Stimulated activated naive B cell treated with anti-CD40 and anti-IgM and Interleukin-4, amounts not matched to agents 10 μg/mL and 1 μg/mL and 100 μg/mL, for 72 hours (primary cell): ENCODE measurements around the gene SPRY4.

Experiments used
- ATAC-seq, 2 donors: fragments of 150-1000 bp; cut with Tn5 transposase; replicated peaks; 2 replicates each; pipeline ENCODE4 v1.10.0; 2021; ENCODE audit warnings: moderate library complexity in 1 of 2
- DNase-seq: peaks from one replicate; pipeline ENCODE4 v3.0.0; 2021
- H3K27ac Mint-ChIP-seq: one replicate; pipeline ENCODE4 v1.8.0; 2022; ENCODE audit warnings: mild to moderate bottlenecking, mixed read lengths
- H3K27me3 Mint-ChIP-seq, 2 donors: one replicate each; pipeline ENCODE4 v1.8.0; 2022; ENCODE audit warnings: mixed read lengths in 2 of 2
- H3K36me3 Mint-ChIP-seq, 2 donors: one replicate each; pipeline ENCODE4 v1.8.0; 2022; ENCODE audit warnings: mixed read lengths in 2 of 2, mild to moderate bottlenecking in 1 of 2
- H3K4me1 Mint-ChIP-seq, 2 donors: one replicate each; pipeline ENCODE4 v1.8.0; 2022; ENCODE audit warnings: mixed read lengths in 2 of 2, mild to moderate bottlenecking in 1 of 2
- H3K4me3 Mint-ChIP-seq, 2 donors: one replicate each; pipeline ENCODE4 v1.8.0; 2022; ENCODE audit warnings: mild to moderate bottlenecking in 2 of 2, mixed read lengths in 2 of 2, moderate library complexity in 1 of 2
- H3K9me3 Mint-ChIP-seq, 2 donors: one replicate each; pipeline ENCODE4 v1.8.0; 2022; ENCODE audit warnings: mixed read lengths in 2 of 2, mild to moderate bottlenecking in 1 of 2

The SPRY4 gene

GRCh38 chr5:142315096-142315900, 9.5 kb downstream of the SPRY4 start:
- H3K27ac Mint-ChIP-seq, result no peak overlapping the region

GRCh38 chr5:142314606-142315005, 10.2 kb downstream of the SPRY4 start:
- Mint-ChIP-seq H3K27ac (no peak overlapping the region), H3K36me3 (peaks cover 0 to 2% of the 10 kb centered on the region in 2 donors), H3K4me1 (peaks cover 23 to 50% of the 10 kb centered on the region in 2 donors), H3K4me3 (no peak overlapping the region), H3K27me3 (peaks cover 14 to 34% of the 10 kb centered on the region in 2 donors), H3K9me3 (no peaks in the 10 kb centered on the region)
- DNase-seq, result no peak
- no peak for ATAC-seq

More at GRCh38 chr5:142315096-142315900, 9.5 kb downstream of the SPRY4 start:
- ATAC-seq (no peak), DNase-seq (no peak)
- Mint-ChIP-seq H3K36me3 (peaks cover 0 to 2% of the 10 kb centered on the region in 2 donors), H3K4me1 (peaks cover 24 to 53% of the 10 kb centered on the region in 2 donors), H3K4me3 (no peak overlapping the region), H3K9me3 (no peaks in the 10 kb centered on the region), H3K27me3 (peaks cover 16 to 38% of the 10 kb centered on the region in 2 donors)

- H3K27me3 Mint-ChIP-seq, result peaks cover 13 to 29% of the 10 kb centered on the region in 2 donors
- H3K27ac Mint-ChIP-seq, result no peak overlapping the region
- DNase-seq (no peak), ATAC-seq (no peak)
- H3K9me3 Mint-ChIP-seq, result no peaks in the 10 kb centered on the region
- peaks cover 20 to 46% of the 10 kb centered on the region in 2 donors for H3K4me1 Mint-ChIP-seq
- H3K36me3 Mint-ChIP-seq, result peaks cover 0 to 2% of the 10 kb centered on the region in 2 donors
- H3K4me3 Mint-ChIP-seq, result peak overlapping the region in 1 of 2 donors; percentile 13
Measured at GRCh38 chr5:142314109-142314508, 10.7 kb downstream of the SPRY4 start.

- Mint-ChIP-seq H3K9me3 (no peaks in the 10 kb centered on the region), H3K4me1 (peaks cover 20 to 45% of the 10 kb centered on the region in 2 donors), H3K36me3 (peaks cover 0 to 2% of the 10 kb centered on the region in 2 donors), H3K27ac (no peak overlapping the region), H3K4me3 (no peak overlapping the region), H3K27me3 (peaks cover 10 to 25% of the 10 kb centered on the region in 2 donors)
- DNase-seq, result no peak
- peak in 1 of 2 donors; percentile 47 for ATAC-seq
Measured at GRCh38 chr5:142313682-142314081, 11.1 kb downstream of the SPRY4 start.

- DNase-seq, result no peak
- Mint-ChIP-seq H3K4me3 (no peak overlapping the region), H3K9me3 (no peaks in the 10 kb centered on the region), H3K27me3 (peaks cover 10 to 25% of the 10 kb centered on the region in 2 donors), H3K27ac (no peak overlapping the region), H3K36me3 (peaks cover 0 to 2% of the 10 kb centered on the region in 2 donors), H3K4me1 (peaks cover 20 to 45% of the 10 kb centered on the region in 2 donors)
- ATAC-seq, result no peak
Measured at GRCh38 chr5:142313275-142313674, 11.5 kb downstream of the SPRY4 start.

- H3K27me3 Mint-ChIP-seq, result peaks cover 10 to 16% of the 10 kb centered on the region in 2 donors
- no peak overlapping the region for H3K27ac Mint-ChIP-seq
- H3K36me3 Mint-ChIP-seq, result peaks cover 0 to 2% of the 10 kb centered on the region in 2 donors
- ATAC-seq (no peak), DNase-seq (no peak)
- H3K9me3 Mint-ChIP-seq, result no peaks in the 10 kb centered on the region
- no peak overlapping the region for H3K4me3 Mint-ChIP-seq
- peaks cover 20 to 41% of the 10 kb centered on the region in 2 donors for H3K4me1 Mint-ChIP-seq
Measured at GRCh38 chr5:142312399-142312798, 12.4 kb downstream of the SPRY4 start.

- H3K27me3 Mint-ChIP-seq, result peaks cover 9 to 10% of the 10 kb centered on the region in 2 donors
- H3K4me1 Mint-ChIP-seq, result peaks cover 17 to 36% of the 10 kb centered on the region in 2 donors
- H3K27ac Mint-ChIP-seq, result no peak overlapping the region
- no peaks in the 10 kb centered on the region for H3K9me3 Mint-ChIP-seq
- peaks cover 0 to 2% of the 10 kb centered on the region in 2 donors for H3K36me3 Mint-ChIP-seq
- no peak for ATAC-seq
- no peak for DNase-seq
- H3K4me3 Mint-ChIP-seq, result no peak overlapping the region
Measured at GRCh38 chr5:142311725-142312124, 13.1 kb downstream of the SPRY4 start.

- Mint-ChIP-seq H3K4me3 (no peak overlapping the region), H3K36me3 (peaks cover 0 to 2% of the 10 kb centered on the region in 2 donors), H3K4me1 (peaks cover 12 to 27% of the 10 kb centered on the region in 2 donors), H3K27me3 (peaks cover 8 to 9% of the 10 kb centered on the region in 2 donors), H3K27ac (no peak overlapping the region), H3K9me3 (no peaks in the 10 kb centered on the region)
- ATAC-seq (no peak), DNase-seq (no peak)
Measured at GRCh38 chr5:142310803-142311202, 14.0 kb downstream of the SPRY4 start.

GRCh38 chr5:142309747-142310318, 15.0 kb downstream of the SPRY4 start:
- peaks cover 0 to 2% of the 10 kb centered on the region in 2 donors for H3K36me3 Mint-ChIP-seq
- no peak overlapping the region for H3K27ac Mint-ChIP-seq
- no peak for DNase-seq
- H3K4me3 Mint-ChIP-seq, result no peak overlapping the region
- ATAC-seq, result no peak
- H3K4me1 Mint-ChIP-seq, result peaks cover 12 to 17% of the 10 kb centered on the region in 2 donors
- H3K9me3 Mint-ChIP-seq, result no peaks in the 10 kb centered on the region
- H3K27me3 Mint-ChIP-seq, result peaks cover 8 to 9% of the 10 kb centered on the region in 2 donors

GRCh38 chr5:142308358-142308757, 16.5 kb downstream of the SPRY4 start:
- no peak overlapping the region for H3K4me3 Mint-ChIP-seq
- H3K4me1 Mint-ChIP-seq, result peaks cover 2 to 3% of the 10 kb centered on the region in 2 donors
- H3K9me3 Mint-ChIP-seq, result no peaks in the 10 kb centered on the region
- no peak overlapping the region for H3K27ac Mint-ChIP-seq
- no peaks in the 10 kb centered on the region for H3K36me3 Mint-ChIP-seq
- peaks cover 0 to 5% of the 10 kb centered on the region in 2 donors for H3K27me3 Mint-ChIP-seq
- ATAC-seq (no peak), DNase-seq (no peak)

- H3K36me3 Mint-ChIP-seq, result no peaks in the 10 kb centered on the region
- H3K4me3 Mint-ChIP-seq, result no peak overlapping the region
- H3K27ac Mint-ChIP-seq, result no peak overlapping the region
- ATAC-seq, result no peak
- no peaks in the 10 kb centered on the region for H3K9me3 Mint-ChIP-seq
- no peaks in the 10 kb centered on the region for H3K4me1 Mint-ChIP-seq
- DNase-seq, result no peak
- H3K27me3 Mint-ChIP-seq, result peaks cover 0 to 5% of the 10 kb centered on the region in 2 donors
Measured at GRCh38 chr5:142307146-142307890, 17.5 kb downstream of the SPRY4 start.

- Mint-ChIP-seq H3K36me3 (no peaks in the 10 kb centered on the region), H3K4me3 (no peak overlapping the region), H3K27ac (no peak overlapping the region), H3K27me3 (peaks cover 0 to 5% of the 10 kb centered on the region in 2 donors), H3K9me3 (no peaks in the 10 kb centered on the region), H3K4me1 (no peaks in the 10 kb centered on the region)
- ATAC-seq (no peak), DNase-seq (no peak)
Measured at GRCh38 chr5:142306077-142306502, 18.7 kb downstream of the SPRY4 start.

- Mint-ChIP-seq H3K9me3 (no peaks in the 10 kb centered on the region), H3K36me3 (no peaks in the 10 kb centered on the region), H3K27ac (no peak overlapping the region), H3K4me3 (no peak overlapping the region), H3K27me3 (peaks cover 0 to 5% of the 10 kb centered on the region in 2 donors), H3K4me1 (no peaks in the 10 kb centered on the region)
- DNase-seq (no peak), ATAC-seq (no peak)
Measured at GRCh38 chr5:142305211-142305610, 19.6 kb downstream of the SPRY4 start.

- ATAC-seq (no peak), DNase-seq (no peak)
- no peaks in the 10 kb centered on the region for H3K4me1 Mint-ChIP-seq
- H3K27me3 Mint-ChIP-seq, result no peaks in the 10 kb centered on the region
- H3K27ac Mint-ChIP-seq, result no peak overlapping the region
- no peaks in the 10 kb centered on the region for H3K9me3 Mint-ChIP-seq
- no peak overlapping the region for H3K4me3 Mint-ChIP-seq
- H3K36me3 Mint-ChIP-seq, result no peaks in the 10 kb centered on the region
Measured at GRCh38 chr5:142304013-142304701, 20.7 kb downstream of the SPRY4 start.
